ENCODE measurements around the gene MRPL28. TPM values are rescaled to one million over a fixed set of nuclear protein-coding genes. Genes with fewer than 3 reads are reported as not detected.

MRPL28 gene
- total RNA-seq: 86.1 and 88.2 TPM in 2 replicates

GRCh38 chr16:370443-370842, at the start of gene MRPL28:
TSS of gene MRPL28 (minus strand) at chr16:370538. CDS start at chr16:370218, 320 bp downstream.

GRCh38 chr16:401468-402348, 31.4 kb upstream of the MRPL28 start, which contains the start of gene DECR2:
TSS of gene DECR2 (plus strand) at chr16:401885. CDS start at chr16:401964, 79 bp downstream.

GRCh38 chr16:397135-397661, 26.9 kb upstream of the MRPL28 start, which contains the start of gene NME4:
TSS of gene NME4 (plus strand) at chr16:397199. CDS start at chr16:397223, 24 bp downstream.

DNA sequence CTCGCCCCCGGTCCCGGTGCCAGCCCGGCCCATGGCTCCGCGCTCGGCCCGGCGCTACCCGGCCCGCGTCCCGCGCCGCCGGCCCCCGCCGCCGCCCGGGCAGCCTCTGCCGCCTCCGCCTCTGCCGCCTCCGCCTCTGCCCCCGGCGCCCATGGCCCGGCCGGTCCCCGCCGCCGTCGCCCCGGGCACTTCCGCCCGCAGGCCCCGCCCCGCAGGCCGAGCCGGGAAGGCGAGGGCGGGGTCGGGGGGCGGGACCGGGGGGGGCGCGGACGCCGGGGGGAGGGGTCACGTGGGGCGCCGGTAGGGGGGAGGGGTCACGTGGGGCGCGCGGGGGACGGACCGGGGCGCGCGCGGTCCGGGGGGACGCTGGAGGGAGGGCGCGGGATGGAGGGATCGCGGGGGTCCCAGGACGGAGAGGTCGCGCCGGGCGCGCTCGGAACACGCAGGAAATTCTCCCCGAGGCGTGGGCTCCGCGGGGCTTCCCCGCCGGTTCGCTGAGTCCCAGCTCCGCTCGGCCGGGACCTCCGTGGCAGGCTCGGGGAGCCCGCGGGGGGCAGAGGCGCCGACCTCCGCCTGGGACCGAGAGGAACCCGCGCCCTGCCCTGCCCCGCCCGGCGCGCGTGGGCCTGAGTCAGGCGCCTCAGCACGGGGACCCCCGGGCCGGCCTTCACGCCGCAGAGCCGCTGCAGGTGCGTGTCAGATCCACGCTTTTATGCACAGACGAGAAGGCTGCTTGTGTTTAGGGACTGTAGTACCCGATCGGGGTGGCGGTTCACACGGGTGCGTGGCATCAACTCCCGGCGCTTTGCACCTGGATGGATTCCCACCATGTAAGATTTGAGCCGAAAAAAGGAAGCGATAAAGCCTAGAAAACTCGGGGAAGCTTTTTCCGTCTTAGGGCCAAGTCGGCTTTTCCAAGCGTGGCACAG, 11.7 kb upstream of the MRPL28 start, which contains the start of gene PGAP6:
PGAP6 (minus strand) TSS at position 190 of the 929 bp plus-strand sequence; CDS start at position 33, 157 bp downstream.

DNA sequence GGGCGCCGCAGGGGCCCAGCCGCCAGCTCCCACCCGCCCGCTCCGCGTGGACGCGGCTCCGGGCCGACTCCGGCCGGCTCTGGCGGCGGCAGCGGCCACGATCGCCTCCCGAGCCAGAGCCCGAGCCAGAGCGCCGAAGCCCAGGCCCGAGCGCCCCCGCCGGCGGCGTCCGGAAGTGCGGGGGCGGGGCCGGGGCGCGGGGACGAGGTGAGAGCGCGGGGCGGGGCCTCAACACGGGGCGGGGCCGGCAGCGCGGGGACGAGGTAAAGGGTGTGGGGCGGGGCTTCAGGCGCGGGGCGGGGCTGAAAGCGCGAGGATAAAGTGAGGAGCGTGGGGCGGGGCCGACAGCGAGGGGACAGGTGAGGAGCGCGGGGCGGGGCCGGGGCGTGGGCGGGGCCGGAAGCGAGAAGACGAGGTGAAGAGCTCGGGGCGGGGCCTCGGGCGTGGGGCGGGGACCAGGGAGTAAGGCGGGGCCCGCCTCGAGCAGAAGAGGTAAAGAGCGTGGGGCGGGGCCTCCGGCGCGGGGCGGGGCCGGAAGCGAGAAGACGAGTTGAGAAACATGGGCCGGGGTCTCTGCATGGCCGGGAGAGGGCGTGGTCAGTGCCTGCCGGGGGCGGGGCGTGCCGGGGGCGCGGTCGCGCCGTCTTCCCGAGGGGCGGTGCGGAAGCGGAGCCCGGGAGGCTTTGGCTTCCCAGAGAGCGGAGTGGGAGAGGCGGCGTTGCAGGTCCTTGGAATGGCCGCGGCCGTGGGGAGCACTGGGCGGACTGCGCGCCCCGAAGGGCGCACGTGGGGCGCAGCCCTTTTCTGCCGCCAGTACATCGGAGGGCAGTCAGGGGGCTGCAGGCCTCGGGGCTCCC, 17.6 kb downstream of the MRPL28 start, which contains the start of gene AXIN1:
AXIN1 (minus strand) TSS at position 177 of the 857 bp plus-strand sequence. CDS start 5,698 bp downstream, outside the sequence.

Other genes with a start within 250 kb of the MRPL28 start
- 8.3 and 27.8 TPM in 2 replicates for gene NPRL3, start 231.9 kb downstream of the MRPL28 start, total RNA-seq
- not detected in 2 replicates for gene HBZ, start 217.9 kb downstream of the MRPL28 start, total RNA-seq
- gene HBM, start 204.6 kb downstream of the MRPL28 start, total RNA-seq: not detected in 2 replicates
- 6.0 TPM in 1 of 2 replicates, not detected in the other for gene HBA2, start 197.7 kb downstream of the MRPL28 start, total RNA-seq
- gene HBA1, start 193.9 kb downstream of the MRPL28 start, total RNA-seq: 1.9 TPM in 1 of 2 replicates, not detected in the other
- gene HBQ1, start 190.1 kb downstream of the MRPL28 start, total RNA-seq: not detected in 2 replicates
- gene LUC7L, start 141.1 kb downstream of the MRPL28 start, total RNA-seq: 20.9 and 44.8 TPM in 2 replicates
- gene FAM234A, start 135.7 kb downstream of the MRPL28 start, total RNA-seq: 74.6 and 138 TPM in 2 replicates
- 0.94 and 3.4 TPM in 2 replicates for gene RGS11, start 94.6 kb downstream of the MRPL28 start, total RNA-seq
- 2.8 TPM in 1 of 2 replicates, not detected in the other for gene ARHGDIG, start 89.9 kb downstream of the MRPL28 start, total RNA-seq
- gene PDIA2, start 87.4 kb downstream of the MRPL28 start, total RNA-seq: 0.09 and 0.12 TPM in 2 replicates
- 17.3 and 18.3 TPM in 2 replicates for gene AXIN1, start 17.8 kb downstream of the MRPL28 start, total RNA-seq
- 56.3 and 67.3 TPM in 2 replicates for gene PGAP6, start 11.4 kb upstream of the MRPL28 start, total RNA-seq
- gene NME4, start 26.7 kb upstream of the MRPL28 start, total RNA-seq: 169 and 171 TPM in 2 replicates
- 16.6 and 19.5 TPM in 2 replicates for gene DECR2, start 31.3 kb upstream of the MRPL28 start, total RNA-seq
- gene RAB11FIP3, start 55.1 kb upstream of the MRPL28 start, total RNA-seq: 26.7 and 36.1 TPM in 2 replicates
- gene CAPN15, start 157.2 kb upstream of the MRPL28 start, total RNA-seq: 36.5 and 48.2 TPM in 2 replicates
- not detected in 2 replicates for gene PRR35, start 189.9 kb upstream of the MRPL28 start, total RNA-seq
- 3.8 and 5.0 TPM in 2 replicates for gene NHLRC4, start 196.5 kb upstream of the MRPL28 start, total RNA-seq
- 28.5 and 35.1 TPM in 2 replicates for gene PIGQ, start 199.4 kb upstream of the MRPL28 start, total RNA-seq
- 16.9 and 19.4 TPM in 2 replicates for gene RAB40C, start 219.5 kb upstream of the MRPL28 start, total RNA-seq